K562 (cell line): ENCODE results near the gene PRRC2B. TPM values are rescaled to one million over a fixed set of nuclear protein-coding genes. Genes with fewer than 3 reads are reported as not detected.

Experiments used
- ATAC-seq: fragments of 200-7000 bp; cut with Tn5 transposase; 3 replicates; pipeline ENCODE4 v1.9.1; 2020; ENCODE audit warnings: moderate library complexity
- BruUV-seq: library from RNA; stranded (reverse); fragments of 400-500 nt; replicated peaks from 2 replicates; lab custom pipeline; 2021; lab: Mats Ljungman, UMichigan
- CTCF ChIA-PET: fragments of 300-600 bp; formaldehyde crosslinking; extraction: SDS; loops from one replicate; lab custom pipeline; 2021; ENCODE audit warnings: low intra/inter-chr PET ratio; lab: Yijun Ruan, JAX
- POLR2A ChIA-PET: fragments of 300-600, 350-650 bp; sonication (Branson Sonifier 250); formaldehyde crosslinking; extraction: SDS; loops from one replicate; lab custom pipeline; 2021; ENCODE audit warnings: antibody characterized with exemption, inconsistent platforms; lab: Yijun Ruan, JAX
- DNase-seq, 4 experiments: peaks; one replicate each; pipeline versions ENCODE4 v3.0.0 to v3.0.0-alpha.2; 2011 to 2018; ENCODE audit warnings: low spot score in 3 of 4, mixed read lengths in 3 of 4; ENCODE audit errors: extremely low read depth in 1 of 4
- FAIRE-seq: peaks from 2 replicates; lab custom pipeline; 2011; peaks lifted over from hg19 to GRCh38; lab: Jason Lieb, UNC
- H2AFZ ChIP-seq: 2 replicates; pipeline ENCODE4 v1.6.0; 2011; ENCODE audit warnings: low read depth, low read length, control low read depth, inconsistent platforms
- H3K27ac ChIP-seq: fragments of 200-600 bp; 3 replicates; pipeline ENCODE4 v1.8.0; 2011; ENCODE audit warnings: low read depth, mild to moderate bottlenecking, control low read depth, inconsistent platforms, low read length, moderate library complexity, mixed read lengths; ENCODE audit errors: extremely low read depth
- H3K27me3 ChIP-seq, 2 experiments: fragments of 300-600 bp in 1 of 2; 2 replicates in 1 of 2; 3 replicates in 1 of 2; pipeline versions ENCODE4 v1.6.0 to v1.8.0; 2011; ENCODE audit warnings: inconsistent platforms in 2 of 2, low read length in 2 of 2, mild to moderate bottlenecking in 1 of 2, mixed read lengths in 1 of 2, moderate library complexity in 1 of 2; ENCODE audit not compliant: control insufficient read depth in 2 of 2, insufficient read depth in 2 of 2
- H3K36me3 ChIP-seq: fragments of 300-600 bp; 3 replicates; pipeline ENCODE4 v1.8.0; 2011; ENCODE audit warnings: mild to moderate bottlenecking, low read length, inconsistent platforms; ENCODE audit not compliant: control insufficient read depth, insufficient read depth
- H3K4me1 ChIP-seq, 2 experiments: fragments of 200-600 bp in 1 of 2; replicated peaks in 1 of 2; 2 replicates in 1 of 2; 3 replicates in 1 of 2; pipeline versions ENCODE4 v1.5.1 to v1.8.0; 2011; ENCODE audit warnings: inconsistent platforms in 2 of 2, low read length in 2 of 2, mild to moderate bottlenecking in 1 of 2, mixed read lengths in 1 of 2, moderate library complexity in 1 of 2; ENCODE audit not compliant: control insufficient read depth in 2 of 2, insufficient read depth in 2 of 2
- H3K4me2 ChIP-seq: 2 replicates; pipeline ENCODE4 v1.6.1; 2011; ENCODE audit warnings: low read length, control low read depth, inconsistent platforms, mixed read lengths; ENCODE audit not compliant: insufficient read depth
- H3K4me3 ChIP-seq: fragments of 200-600 bp; sonication (generic), shearing (Covaris generic); 2 replicates; pipeline ENCODE4 v1.5.1; 2016; ENCODE audit warnings: control low read depth, inconsistent platforms
- H3K79me2 ChIP-seq: fragments of 200-600 bp; 3 replicates; pipeline ENCODE4 v1.8.0; 2011; ENCODE audit warnings: low read length, inconsistent platforms; ENCODE audit not compliant: control insufficient read depth, insufficient read depth
- H3K9ac ChIP-seq, 2 experiments: 2 replicates each; pipeline versions ENCODE4 v1.6.0 to v1.6.1; 2011; ENCODE audit warnings: low read depth in 2 of 2, low read length in 2 of 2, control low read depth in 1 of 2, inconsistent platforms in 1 of 2, mild to moderate bottlenecking in 1 of 2, mixed read lengths in 1 of 2; ENCODE audit not compliant: insufficient read depth in 1 of 2
- H3K9me1 ChIP-seq: one replicate; pipeline ENCODE4 v1.6.0; 2011; ENCODE audit warnings: inconsistent platforms, mild to moderate bottlenecking, low read length, moderate library complexity; ENCODE audit not compliant: control insufficient read depth, insufficient read depth
- H3K9me3 ChIP-seq: replicated peaks from 2 replicates; pipeline ENCODE4 v1.5.1; 2011; ENCODE audit warnings: low read depth, low read length, inconsistent platforms; ENCODE audit not compliant: control insufficient read depth, insufficient read depth
- H4K20me1 ChIP-seq: replicated peaks from 2 replicates; pipeline ENCODE4 v1.6.1; 2011; ENCODE audit warnings: low read length, inconsistent platforms, mixed read lengths; ENCODE audit not compliant: control insufficient read depth, insufficient read depth
- CREBBP ChIP-seq: IDR thresholded peaks from one replicate; pipeline ENCODE4 v1.6.1; 2012; ENCODE audit warnings: low read depth, mild to moderate bottlenecking, control low read depth, inconsistent platforms, low read length
- EP300 ChIP-seq: IDR thresholded peaks from 2 replicates; pipeline ENCODE4 v1.6.1; 2012; ENCODE audit warnings: low read length, improper control_type of control experiment
- FOXA3 ChIP-seq, 2 experiments: fragments of 450-650 bp in 1 of 2; sonication (generic) in 1 of 2; formaldehyde crosslinking; IDR thresholded peaks in 1 of 2; conservative IDR thresholded peaks in 1 of 2; 2 replicates each; pipeline versions ENCODE4 v1.4.0 to v1.8.0; 2020 to 2022; ENCODE audit warnings: mild to moderate bottlenecking in 2 of 2, missing genetic modification reagents in 1 of 2
- FOXJ2 ChIP-seq: fragments of 200-800 bp; sonication (Bioruptor generic); IDR thresholded peaks from 2 replicates; pipeline ENCODE4 v1.6.1; 2016; ENCODE audit warnings: missing genetic modification characterization, missing compliant biosample characterization
- HOXB6 ChIP-seq: fragments of 250-450 bp; sonication (Bioruptor Pico); IDR thresholded peaks from 2 replicates; pipeline ENCODE4 v1.5.1; 2022; ENCODE audit warnings: mild to moderate bottlenecking, borderline replicate concordance
- LEF1 ChIP-seq: fragments of 450-650 bp; IDR thresholded peaks from 2 replicates; pipeline ENCODE4 v1.6.1; 2016; ENCODE audit warnings: mild to moderate bottlenecking
- MAX ChIP-seq: sonication (generic); formaldehyde crosslinking; IDR thresholded peaks from 2 replicates; pipeline ENCODE4 v1.9.0; 2022; ENCODE audit warnings: mild to moderate bottlenecking, missing genetic modification reagents
- NFE2 ChIP-seq: IDR thresholded peaks from 2 replicates; pipeline ENCODE4 v1.6.1; 2014; ENCODE audit warnings: antibody characterized with exemption, low read depth
- RBM22 ChIP-seq: fragments of 200-400 bp; formaldehyde crosslinking; IDR thresholded peaks from 2 replicates; pipeline ENCODE4 v1.6.1; 2018; ENCODE audit warnings: low read length, low read depth; ENCODE audit not compliant: poor library complexity, severe bottlenecking
- SMAD1 ChIP-seq: fragments of 150-350 bp; IDR thresholded peaks from 2 replicates; pipeline ENCODE4 v1.6.1; 2014; ENCODE audit warnings: low read length, low read depth; ENCODE audit not compliant: partially characterized antibody
- SPI1 ChIP-seq: IDR thresholded peaks from 2 replicates; pipeline ENCODE4 v1.6.1; 2011; ENCODE audit warnings: low read depth, low read length, control low read depth, borderline replicate concordance
- TCF7L2 ChIP-seq: fragments of 150-350 bp; IDR thresholded peaks from 2 replicates; pipeline ENCODE4 v1.6.1; 2016; ENCODE audit warnings: low read depth, mild to moderate bottlenecking, low read length, moderate library complexity
- TEAD4 ChIP-seq, 2 experiments: sonication (generic) in 1 of 2; formaldehyde crosslinking in 1 of 2; IDR thresholded peaks; 2 replicates each; pipeline versions ENCODE4 v1.6.1 to v1.8.0; 2012 to 2022; ENCODE audit warnings: borderline replicate concordance in 1 of 2, inconsistent platforms in 1 of 2, low read length in 1 of 2, mild to moderate bottlenecking in 1 of 2, missing genetic modification reagents in 1 of 2
- USF2 ChIP-seq: sonication (generic); formaldehyde crosslinking; IDR thresholded peaks from 2 replicates; pipeline ENCODE4 v1.5.0; 2020; ENCODE audit warnings: missing genetic modification reagents
- ZBTB7A ChIP-seq: IDR thresholded peaks from 2 replicates; pipeline ENCODE4 v1.6.1; 2011; ENCODE audit warnings: low read depth, mild to moderate bottlenecking, low read length, moderate library complexity, borderline replicate concordance; ENCODE audit not compliant: control insufficient read depth
- ZBTB9 ChIP-seq: fragments of 450-650 bp; formaldehyde crosslinking; IDR thresholded peaks from 2 replicates; pipeline ENCODE4 v1.4.0; 2020; ENCODE audit warnings: mild to moderate bottlenecking, moderate library complexity
- ZNF431 ChIP-seq: sonication (generic); formaldehyde crosslinking; IDR thresholded peaks from 2 replicates; pipeline ENCODE4 v1.8.0; 2022; ENCODE audit warnings: mild to moderate bottlenecking, missing genetic modification reagents
- WGBS: fragments of 100-300 bp; shearing (Covaris generic); methylation state at CpG from one replicate; pipeline ENCODE4 v1.1.6; 2016; ENCODE audit warnings: low coverage, mixed read lengths; ENCODE audit not compliant: insufficient coverage; ENCODE audit errors: missing lambda C conversion rate; 5-methylcytosine and 5-hydroxymethylcytosine counted together
- in situ Hi-C: fragments of 300-500 bp; cut with MboI; formaldehyde crosslinking; loops from 4 replicates; pipeline ENCODE4 v1.15.0; 2018; ENCODE audit warnings: inconsistent platforms, mixed read lengths
- intact Hi-C: fragments of 100-400 bp; cut with micrococcal nuclease; formaldehyde crosslinking; loops from 2 replicates; pipeline ENCODE4 v1.14.2; 2022
- polyA plus RNA-seq, 8 experiments: library from polyadenylated mRNA; depleted of rRNA in 4 of 8; stranded (reverse) in 5 of 8; unstranded in 3 of 8; fragments of >200 nt; fragmentation: Nextera tagmentation in 2 of 8; fragmentation: Illumina TruSeq in 1 of 8; extraction: Ambion mirVana in 2 of 8; extraction: Trizol in 1 of 8; gene quantifications; 2 replicates each; pipeline versions ENCODE4 v1.2.1 to v1.2.3, GENCODE V29; 2011 to 2014; ENCODE audit warnings: inconsistent platforms in 1 of 8, missing spikeins in 1 of 8
- total RNA-seq, 7 experiments: library from RNA; depleted of rRNA in 6 of 7; stranded (reverse); fragments of >200 nt in 6 of 7; fragmentation: Illumina TruSeq in 2 of 7; extraction: Trizol in 2 of 7; gene quantifications; 2 replicates each; pipeline versions ENCODE4 v1.2.1 to v1.2.3, GENCODE V29; 2011 to 2021; ENCODE audit warnings: low replicate concordance in 1 of 7

Gene PRRC2B
- total and polyA plus RNA-seq, 9 of the 15 experiments (the other 6 are each of a cell fraction or from before 2014, with no cell fraction given): 0.34 to 125 (median 30.9) TPM

- TF ChIP-seq ZBTB9: no peak
- no peak for TF ChIP-seq EP300
- TF ChIP-seq FOXJ2: no peak
- TF ChIP-seq MAX (CRISPR knock-in tag): no peak
- no peak for TF ChIP-seq SPI1
Observed at GRCh38 chr9:131474711-131475110, 80.8 kb downstream of the PRRC2B start (continued).

DNA sequence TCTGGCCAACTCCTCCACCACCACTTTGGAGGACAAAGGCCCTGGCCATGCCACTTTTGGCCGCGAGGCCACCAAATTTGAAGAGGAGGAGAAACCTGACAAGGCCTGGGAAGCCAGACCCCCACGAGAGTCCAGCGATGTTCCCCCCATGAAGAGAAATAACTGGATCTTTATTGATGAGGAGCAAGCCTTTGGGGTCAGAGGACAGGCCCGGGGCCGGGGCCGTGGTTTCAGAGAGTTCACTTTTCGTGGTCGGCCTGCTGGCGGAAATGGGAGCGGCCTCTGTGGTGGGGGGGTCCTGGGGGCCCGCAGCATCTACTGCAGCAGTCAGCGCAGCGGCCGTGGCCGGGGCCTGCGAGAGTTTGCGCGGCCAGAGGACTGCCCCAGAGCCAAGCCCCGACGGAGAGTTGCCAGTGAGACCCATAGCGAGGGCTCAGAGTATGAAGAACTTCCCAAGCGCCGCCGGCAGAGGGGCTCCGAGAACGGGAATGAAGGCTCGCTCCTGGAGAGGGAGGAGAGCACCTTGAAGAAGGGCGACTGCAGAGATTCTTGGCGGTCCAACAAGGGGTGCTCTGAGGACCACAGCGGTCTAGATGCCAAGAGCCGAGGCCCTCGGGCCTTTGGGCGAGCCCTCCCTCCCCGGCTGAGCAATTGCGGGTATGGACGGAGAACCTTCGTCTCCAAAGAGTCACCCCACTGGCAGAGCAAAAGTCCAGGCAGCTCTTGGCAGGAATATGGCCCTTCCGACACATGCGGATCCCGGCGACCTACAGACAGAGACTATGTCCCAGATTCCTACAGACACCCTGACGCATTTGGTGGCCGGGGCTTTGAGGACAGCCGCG is 81.4 kb downstream of the PRRC2B start:
- 94% methylated on average over 23 of the region's 46 CpGs for WGBS
- DNase-seq: no peak
- H3K4me1 ChIP-seq: peaks cover 0 to 7% of the 10 kb centered on the region in 2 experiments; a peak in 1 of 5 replicates
- in situ Hi-C loops (loop anchor here (10.0 kb wide), 1 partner anchor 121 kb away; no protein-coding TSS in a partner anchor), intact Hi-C loops (loop anchor here (5.0 kb wide), 1 partner anchor 123 kb away; no protein-coding TSS in a partner anchor)
- ChIA-PET CTCF (interaction anchor here (0.6 kb wide), 1 partner anchor 471 kb away, joined by 4 read pairs; no protein-coding TSS in a partner anchor), POLR2A (no interaction called here)
- no peak overlapping the region for H3K9ac ChIP-seq
- BruUV-seq: TSS peak; percentile 26
- H4K20me1 ChIP-seq: no peaks in the 10 kb centered on the region
- H3K36me3 ChIP-seq: peaks cover 96% of the 10 kb centered on the region
- H3K4me2 ChIP-seq: no peak overlapping the region
- H3K9me1 ChIP-seq: no peaks in the 10 kb centered on the region
- no peak overlapping the region for H2AFZ ChIP-seq
- no peaks in the 10 kb centered on the region for H3K79me2 ChIP-seq
- H3K4me3 ChIP-seq: no peak overlapping the region
- H3K27ac ChIP-seq: no peak overlapping the region
- no peaks in the 10 kb centered on the region for H3K27me3 ChIP-seq
- ATAC-seq: no peak
- H3K9me3 ChIP-seq: no peaks in the 10 kb centered on the region
- no peak for FAIRE-seq
- no peak for TF ChIP-seq ZBTB7A
- TF ChIP-seq LEF1: no peak
- peak; percentile 78 for TF ChIP-seq RBM22
- TF ChIP-seq ZNF431 (CRISPR knock-in tag): no peak
- no peak for TF ChIP-seq SMAD1
- TF ChIP-seq NFE2: no peak
- TF ChIP-seq FOXA3 (CRISPR knock-in tag; conservative IDR thresholded peaks at IDR 0.05 in 1 of 2, IDR thresholded peaks at IDR 0.05 in 1 of 2): no peak
- no peak for TF ChIP-seq USF2 (CRISPR knock-in tag)
- TF ChIP-seq CREBBP: no peak
- TF ChIP-seq TCF7L2: no peak
- no peak for TF ChIP-seq HOXB6
- TF ChIP-seq TEAD4 (IDR thresholded peaks at IDR 0.05; ENCODE audit: low read length): no peak
- no peak for TF ChIP-seq TEAD4 (CRISPR knock-in tag; IDR thresholded peaks at IDR 0.05; ENCODE audit: borderline replicate concordance)
